HG02623 (cell line): ENCODE results near the gene HSPG2.
"Not testable (repeated sequence)": the region's sequence is repeated elsewhere in the genome, so short reads cannot be mapped to it uniquely, and the experiment has no call there.

Source experiments
- ATAC-seq: cut with Tn5 transposase; IDR thresholded peaks from one replicate; pipeline ENCODE4 v1.9.1; 2021; ENCODE audit warnings: moderate library complexity; ENCODE audit not compliant: unreplicated experiment

The HSPG2 gene

DNA sequence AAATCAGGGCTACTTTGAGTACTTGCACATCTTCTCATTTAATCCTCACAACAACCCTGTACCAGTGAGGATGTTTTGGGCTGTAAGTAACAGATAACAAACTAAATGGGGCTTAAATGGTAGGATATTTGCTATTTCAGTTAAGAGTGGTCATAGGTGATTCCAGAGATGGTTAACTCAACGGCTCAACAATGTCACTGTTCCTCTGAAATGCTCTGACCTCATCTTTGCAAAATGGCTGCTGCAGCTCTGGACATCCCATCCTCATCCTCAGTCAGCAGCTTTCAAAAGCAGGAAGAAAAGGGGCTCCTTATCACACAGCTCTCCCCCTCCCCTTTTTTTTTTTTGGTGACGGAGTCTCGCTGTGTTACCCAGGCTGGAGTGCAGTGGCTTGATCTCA lies 123.6 kb downstream of the HSPG2 start:
- no peak for ATAC-seq

DNA sequence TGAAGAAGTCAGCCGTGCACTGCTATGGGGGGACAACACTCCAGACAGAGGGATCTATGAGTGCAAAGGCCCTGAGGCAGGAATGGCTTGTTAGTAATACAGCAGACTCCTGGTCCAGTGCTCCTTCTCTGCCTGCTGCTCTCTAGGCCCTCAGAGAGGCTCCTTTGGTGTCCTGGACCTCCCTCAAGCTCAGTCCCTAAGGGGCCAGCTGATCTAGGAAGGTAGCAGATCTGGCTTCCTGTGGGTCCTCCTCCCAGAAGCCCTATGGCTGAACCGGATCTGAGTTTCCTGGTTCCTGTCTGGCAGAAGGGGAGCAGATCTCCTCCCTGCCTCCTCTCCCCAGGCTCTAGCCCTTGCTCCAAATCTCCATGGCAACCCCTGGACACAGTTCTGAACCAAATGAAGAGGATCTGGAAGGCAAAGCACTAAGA lies 125.2 kb downstream of the HSPG2 start, which contains the start of gene LDLRAD2:
Gene LDLRAD2 (plus strand): TSS at position 391 of the 431 bp plus-strand sequence. CDS start 187 bp downstream, outside the sequence.
- no peak for ATAC-seq

DNA sequence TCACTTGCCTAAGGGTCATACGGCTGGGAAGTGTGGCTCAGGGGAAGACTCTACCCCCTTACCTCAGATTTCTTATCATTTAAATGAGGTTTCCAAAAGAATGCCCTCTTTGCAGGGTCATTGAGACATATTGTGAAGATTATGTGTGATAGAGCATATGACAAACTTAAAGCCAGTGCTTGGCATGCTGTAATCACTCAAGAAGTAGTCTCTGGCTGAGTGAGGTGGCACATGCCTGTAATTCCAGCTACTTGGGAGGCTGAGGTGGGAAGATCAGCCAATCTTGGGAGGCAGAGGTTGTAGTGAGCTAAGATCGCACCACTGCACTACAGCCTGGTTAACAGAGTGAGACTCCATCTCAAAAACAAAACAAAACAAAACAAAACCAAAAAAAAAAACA lies 132.6 kb downstream of the HSPG2 start:
- no peak for ATAC-seq

DNA sequence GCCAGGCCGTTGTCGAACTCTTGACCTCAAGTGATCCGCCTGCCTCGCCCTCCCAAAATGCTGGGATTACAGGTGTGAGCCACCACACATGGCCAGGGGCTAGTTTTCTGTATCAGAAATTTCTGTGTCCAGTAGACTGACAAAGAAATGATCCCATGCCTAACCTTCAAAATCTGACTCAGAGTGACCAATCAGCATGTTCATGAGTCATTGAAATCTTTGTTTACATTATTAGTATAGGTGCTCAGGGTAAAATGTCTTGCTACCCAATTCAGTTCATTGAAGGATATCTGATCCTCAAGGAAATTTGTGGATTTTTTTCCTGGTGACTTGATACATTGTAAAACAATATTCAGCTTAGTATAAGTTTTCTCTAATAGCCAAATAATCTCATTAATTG lies 136.0 kb downstream of the HSPG2 start:
- ATAC-seq, result no peak

DNA sequence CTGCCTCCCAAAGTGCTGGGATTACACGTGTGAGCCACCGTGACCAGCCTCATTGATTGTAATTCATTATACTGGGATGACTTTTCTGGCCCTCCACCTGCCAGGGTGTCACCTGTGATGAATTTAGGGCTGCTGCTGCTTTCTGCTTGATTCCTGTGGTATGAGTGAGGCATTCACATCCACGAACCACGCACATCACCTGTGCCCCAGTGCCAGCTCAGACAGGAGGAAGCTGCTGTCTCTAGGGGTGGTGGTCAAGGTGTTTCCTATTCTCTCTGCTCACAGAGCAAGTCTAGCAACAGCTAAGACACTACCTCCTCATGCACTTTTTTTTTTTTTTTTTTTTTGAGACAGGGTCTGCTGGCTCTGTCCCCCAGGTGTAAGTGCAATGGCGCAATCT lies 137.4 kb downstream of the HSPG2 start:
- no peak for ATAC-seq

DNA sequence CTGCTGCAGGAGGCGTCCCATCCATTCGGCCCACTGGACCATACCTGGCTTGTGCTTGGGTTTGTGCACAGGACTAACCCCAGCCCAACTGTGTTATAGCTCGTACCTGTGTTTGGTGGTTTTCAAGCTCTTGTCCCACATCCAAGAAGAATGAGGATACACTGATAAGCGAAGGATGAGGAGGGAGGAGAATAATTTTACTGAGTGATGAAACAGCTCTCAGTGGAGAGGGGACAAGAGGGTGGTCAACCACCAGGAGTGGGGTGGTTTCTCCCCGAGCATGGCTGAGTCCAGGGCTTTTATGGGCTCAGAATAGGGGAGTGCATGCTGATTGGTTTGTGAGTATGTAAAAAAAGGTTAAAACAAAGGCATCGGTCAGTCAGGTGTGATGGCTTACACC lies 142.0 kb downstream of the HSPG2 start:
- no peak for ATAC-seq

DNA sequence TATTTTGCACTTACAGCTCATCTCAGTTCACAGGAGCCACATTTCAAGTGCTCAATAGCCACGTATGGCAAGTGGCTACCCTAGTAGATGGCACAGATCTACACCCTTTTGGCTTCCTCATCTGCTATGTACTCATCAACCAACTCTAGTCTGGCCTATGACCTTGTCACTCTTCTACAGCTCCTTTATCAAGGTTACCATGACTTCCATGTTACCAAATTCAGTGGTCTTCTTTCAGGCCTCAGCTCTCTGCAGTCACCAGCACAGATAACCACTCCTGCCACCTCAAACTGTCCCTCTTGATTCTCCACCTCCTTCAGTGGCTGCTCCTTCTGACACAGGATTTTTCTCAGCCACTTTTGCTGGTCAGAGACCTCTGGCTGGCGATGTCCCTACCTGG lies 142.5 kb downstream of the HSPG2 start:
- ATAC-seq, result no peak

DNA sequence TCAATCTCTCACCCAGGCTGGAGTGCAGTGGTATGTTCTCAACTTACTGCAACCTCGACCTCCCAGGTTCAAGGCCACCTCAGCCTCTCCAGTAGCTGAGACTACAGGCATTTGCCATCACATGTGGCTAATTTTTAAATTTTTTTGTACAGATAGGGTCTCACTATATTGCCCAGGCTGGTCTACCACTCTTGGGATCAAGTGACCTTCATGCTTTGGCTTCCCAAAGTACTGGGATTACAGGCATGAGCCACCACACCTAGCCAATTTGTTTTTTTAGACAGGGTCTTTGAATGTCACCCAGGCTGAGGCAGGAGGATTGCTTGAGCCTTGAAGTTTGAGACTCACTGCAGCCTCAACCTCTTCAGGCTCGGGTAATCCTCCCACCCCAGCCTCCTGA lies 144.0 kb downstream of the HSPG2 start:
- ATAC-seq, result no peak

DNA sequence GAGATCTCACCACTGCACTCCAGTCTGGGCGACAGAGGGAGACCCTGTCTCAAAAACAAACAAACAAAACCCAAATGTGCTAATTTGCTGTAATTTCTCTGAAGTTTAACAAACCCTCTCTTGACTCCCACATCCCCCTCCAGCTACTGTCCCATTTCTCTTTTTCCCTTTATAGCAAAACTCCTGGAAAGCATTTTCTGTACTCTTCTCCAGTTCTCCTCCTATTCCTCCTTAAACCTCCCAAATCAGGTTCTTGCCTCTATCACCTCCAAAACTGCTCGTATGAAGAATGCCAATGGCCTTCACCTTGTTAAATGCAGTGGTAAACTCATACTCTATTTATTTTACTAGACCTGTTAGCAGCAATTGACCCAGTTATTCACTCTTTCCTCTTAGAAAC lies 150.5 kb downstream of the HSPG2 start:
- ATAC-seq, result no peak

DNA sequence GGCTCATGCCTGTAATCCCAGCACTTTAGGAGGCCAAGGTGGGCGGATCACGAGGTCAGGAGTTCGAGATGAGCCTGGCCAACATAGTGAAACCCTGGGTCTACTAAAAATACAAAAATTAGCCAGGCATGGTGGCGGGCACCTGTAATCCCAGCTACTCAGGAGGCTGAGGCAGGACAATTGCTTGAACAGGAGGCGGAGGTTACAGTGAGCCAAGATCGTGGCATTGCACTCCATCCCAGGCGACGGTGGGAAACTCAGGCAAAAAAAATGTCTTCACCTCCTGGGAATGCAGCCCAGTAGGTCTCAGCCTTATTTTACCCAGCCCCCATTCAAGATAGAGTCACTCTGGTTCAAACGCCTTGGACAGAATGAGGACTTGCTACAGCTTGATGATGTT lies 151.3 kb downstream of the HSPG2 start:
- not testable (repeated sequence) for ATAC-seq

DNA sequence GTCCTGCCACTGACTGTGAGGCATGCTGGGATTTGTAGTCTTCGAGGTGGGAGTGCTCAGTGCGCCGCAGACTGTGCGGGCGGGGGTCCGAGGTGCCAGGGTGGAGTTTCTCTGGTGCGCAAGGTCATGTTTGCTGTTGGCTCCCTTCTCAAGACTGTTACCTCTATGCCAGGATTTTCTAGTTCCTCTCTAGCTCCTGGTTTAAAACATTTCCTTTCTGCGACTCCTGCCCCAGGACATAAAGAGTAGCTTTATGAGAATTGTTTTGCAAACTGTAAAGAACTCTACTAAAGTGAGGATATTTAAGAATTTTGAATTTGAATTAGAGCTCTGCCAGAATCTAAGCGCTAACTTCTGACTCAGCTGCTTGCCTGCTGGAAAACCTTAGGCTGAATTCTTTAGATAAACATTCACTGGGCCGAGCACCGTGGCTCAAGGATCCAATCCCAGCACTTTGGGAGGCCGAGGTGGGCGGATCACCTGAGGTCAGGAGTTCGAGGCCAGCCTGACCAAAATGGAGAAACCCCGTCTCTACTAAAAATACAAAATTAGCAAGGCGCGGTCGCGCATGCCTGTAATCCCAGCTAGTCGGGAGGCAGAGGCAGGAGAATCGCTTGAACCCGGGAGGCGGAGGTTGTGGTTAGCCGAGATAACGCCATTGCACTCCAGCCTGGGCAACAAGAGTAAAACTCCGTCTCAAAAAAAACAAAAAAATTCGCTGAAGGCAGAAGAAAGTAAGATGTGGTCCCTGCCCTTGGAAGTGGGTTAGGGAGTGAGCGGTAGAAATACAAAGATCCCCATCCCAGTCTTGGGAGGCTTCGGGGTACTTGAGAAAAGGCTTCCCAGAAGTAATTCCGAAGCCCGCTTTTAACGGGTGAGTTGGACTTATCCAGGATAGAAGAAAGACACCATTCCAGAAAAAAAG lies 153.2 kb downstream of the HSPG2 start:
- ATAC-seq, result no peak

DNA sequence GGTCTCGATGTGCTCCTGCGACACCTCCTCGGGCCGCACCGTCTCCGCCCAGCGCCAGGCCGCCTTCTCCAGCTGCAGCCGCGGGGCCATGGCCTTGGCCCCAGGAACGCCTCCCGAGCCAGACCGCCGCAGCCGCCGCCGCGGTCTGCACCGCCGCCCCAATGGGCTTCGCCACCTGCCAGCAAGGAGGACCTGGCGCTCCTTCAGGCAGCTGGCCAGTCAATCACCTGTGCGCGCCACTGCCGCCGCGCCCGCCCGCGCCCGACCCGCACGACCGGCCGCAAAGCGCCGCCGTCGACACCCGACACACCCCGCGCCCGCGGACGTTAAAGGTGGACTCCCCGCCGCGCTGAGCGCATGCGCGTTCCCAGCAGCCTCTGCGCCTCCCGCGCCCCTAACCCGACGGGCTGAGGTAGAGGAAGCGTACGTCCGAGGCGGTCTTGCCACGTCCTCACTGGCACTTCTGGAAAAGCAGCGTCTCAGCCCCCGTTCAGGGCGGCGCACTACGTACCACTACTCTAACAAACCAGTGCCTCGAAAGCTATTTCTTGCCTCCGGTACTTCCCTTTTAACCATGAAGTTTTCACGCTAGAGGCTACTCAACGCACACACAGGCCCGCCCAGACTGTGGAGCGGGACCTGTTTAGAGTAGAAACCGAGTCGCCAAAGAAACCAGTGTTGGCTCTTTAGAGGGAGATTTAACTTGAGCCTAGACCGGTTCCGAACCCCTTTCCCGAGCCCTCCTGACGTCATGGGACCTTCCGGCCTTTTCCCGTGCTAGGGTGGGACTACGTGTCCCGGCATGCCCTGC lies 154.0 kb downstream of the HSPG2 start, which contains the start of gene USP48:
Gene USP48 (minus strand): TSS at position 282 of the 811 bp plus-strand sequence. CDS start 192 bp downstream, at position 90.
- peak; percentile 68 for ATAC-seq

DNA sequence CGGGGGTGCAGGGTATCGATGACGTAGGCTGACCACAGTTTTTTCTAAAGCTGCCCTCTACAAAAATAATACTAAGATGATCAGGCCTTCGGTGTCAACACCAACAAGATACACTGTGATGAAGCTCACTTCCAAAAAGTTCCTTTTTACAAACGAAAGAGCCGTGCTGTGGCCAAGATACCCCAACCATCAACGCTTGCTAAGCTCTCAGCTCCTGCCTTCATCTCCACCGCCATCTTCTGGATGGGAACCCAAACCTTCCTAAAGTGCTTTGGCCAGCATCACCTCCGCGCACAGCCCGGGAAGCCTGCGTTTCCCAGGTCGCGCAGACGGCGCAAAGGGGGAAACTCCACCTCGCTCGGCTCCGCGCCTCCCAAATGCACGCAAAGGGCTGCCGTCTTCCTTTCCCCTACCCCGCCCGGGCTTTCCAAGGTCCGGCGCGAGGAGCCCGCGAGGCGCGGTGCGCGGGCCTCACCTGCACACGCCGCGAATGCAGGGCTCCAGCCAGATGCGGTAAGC lies 154.7 kb downstream of the HSPG2 start:
- peak; percentile 14 for ATAC-seq

DNA sequence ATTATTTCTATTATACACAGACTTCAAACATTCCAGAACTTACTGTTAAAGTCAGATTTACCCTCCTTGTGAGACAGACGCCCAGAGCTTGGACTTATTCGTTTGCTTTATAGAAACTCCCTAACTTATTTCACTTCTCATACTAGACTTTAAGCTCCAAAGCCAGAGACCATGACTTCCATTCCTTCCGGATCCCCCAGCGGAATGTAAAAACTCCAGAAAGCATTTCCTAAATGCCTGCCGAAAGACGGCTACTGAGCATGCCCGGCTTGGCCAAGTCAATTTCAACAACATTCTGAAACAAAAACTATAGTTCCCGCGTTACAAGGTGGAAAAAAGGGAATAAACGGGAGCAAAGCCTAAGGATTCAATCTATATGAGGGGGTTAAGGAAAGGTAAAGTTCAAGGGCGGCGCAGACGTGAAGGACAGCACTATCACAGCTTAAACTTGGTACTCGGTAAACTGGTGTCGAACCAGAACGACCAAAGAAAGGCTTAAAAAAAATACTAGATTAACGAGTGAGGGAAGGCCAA lies 155.2 kb downstream of the HSPG2 start:
- ATAC-seq, result peak; percentile 5

DNA sequence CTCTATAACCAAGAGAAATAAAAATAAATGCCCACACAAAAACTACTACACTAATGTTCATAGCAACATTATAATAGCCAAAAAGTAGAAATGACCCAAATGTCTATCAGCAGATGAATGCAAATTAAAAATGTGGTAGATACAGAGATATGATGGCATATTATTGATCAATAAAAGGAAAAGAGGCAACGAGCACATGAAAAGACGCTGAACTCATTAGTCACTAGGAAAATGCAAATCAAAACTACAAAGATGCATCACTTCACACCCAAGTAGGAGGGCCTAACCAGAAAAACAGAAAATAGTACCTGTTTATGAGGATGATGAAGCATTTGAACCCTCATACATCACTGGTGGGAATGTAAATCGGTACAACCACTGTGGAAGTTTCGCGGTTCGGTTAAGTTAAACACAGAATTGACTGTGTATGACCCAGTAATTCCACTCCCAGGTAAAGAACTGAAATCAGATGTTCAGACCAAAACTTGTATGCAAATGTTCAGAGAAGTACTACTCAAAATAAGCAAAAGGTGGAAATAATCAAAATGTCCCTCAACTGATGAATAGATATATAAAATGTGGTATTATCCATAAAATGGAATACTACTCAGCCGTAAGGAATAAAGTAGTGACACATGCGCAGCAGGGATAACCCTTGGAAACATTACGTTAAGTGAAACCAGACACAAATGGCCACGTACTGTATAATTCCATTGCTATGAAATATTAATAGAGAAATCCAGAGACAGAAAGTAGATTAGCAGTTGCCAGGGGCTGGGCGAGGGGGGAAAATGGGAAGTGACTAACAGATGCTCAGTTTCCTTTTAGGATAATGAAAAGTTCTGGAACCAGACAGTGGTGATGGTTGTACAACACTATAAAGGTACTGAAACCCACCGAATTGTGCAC lies 157.2 kb downstream of the HSPG2 start:
- peak; percentile 31 for ATAC-seq

DNA sequence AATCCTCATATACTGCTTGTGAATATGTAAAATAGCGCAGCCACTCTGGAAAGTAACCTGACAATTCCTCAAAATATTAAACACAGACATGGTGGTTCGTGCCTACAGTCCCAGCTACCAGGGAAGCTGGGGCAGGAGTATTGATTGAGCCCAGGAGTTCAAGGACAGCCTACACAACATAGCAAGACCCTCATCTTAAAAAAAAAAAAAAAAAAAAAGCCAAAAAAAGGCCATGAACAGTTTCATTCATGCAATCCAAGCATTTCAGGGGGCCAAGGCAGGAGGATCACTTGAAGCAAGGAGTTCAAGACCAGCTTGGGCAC lies 158.7 kb downstream of the HSPG2 start:
- ATAC-seq, result no peak

DNA sequence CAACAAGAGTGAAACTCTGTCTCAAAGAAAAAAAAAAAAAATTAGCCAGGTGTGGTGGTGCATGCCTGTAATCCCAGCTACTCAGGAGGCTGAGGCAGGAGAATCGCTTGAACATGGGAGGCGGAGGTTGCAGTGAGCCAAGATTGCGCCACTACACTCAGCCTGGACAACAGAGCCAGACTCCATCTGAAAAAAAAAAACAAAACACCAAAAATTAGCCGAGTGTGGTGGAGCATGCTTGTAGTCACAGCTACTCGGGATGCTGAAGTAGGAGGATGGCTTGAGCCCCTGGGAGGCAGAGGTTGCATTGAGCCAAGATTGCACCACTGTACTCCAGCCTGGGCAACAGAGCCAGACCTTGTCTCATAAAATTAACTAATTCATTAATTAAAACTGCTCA lies 160.2 kb downstream of the HSPG2 start:
- ATAC-seq, result not testable (repeated sequence)

DNA sequence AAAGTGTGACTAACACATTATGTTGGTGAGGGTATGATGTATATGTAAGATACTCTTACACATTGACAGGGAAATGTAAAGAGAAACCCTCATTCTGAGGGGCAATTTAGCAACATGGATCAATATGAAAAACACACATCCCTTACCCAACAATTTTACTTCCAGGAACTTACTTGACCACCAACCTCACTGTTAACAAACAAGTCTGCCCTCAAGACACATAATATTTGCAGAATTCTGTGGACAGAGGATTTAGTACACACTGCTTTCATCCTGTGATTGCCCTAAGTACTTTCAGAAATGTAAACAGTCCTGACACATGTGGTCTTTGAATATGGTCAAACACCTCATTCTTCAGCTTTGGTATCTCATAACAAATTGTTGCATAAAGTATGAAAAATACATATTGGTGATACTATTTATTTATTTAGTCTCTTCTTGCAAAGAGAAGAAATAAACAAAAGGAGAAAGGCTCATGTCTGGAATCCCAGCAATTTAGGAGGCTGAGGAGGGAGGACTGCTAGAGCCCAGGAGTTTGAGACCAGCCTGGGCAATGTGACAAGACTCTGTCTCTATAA lies 161.0 kb downstream of the HSPG2 start:
- ATAC-seq, result no peak

DNA sequence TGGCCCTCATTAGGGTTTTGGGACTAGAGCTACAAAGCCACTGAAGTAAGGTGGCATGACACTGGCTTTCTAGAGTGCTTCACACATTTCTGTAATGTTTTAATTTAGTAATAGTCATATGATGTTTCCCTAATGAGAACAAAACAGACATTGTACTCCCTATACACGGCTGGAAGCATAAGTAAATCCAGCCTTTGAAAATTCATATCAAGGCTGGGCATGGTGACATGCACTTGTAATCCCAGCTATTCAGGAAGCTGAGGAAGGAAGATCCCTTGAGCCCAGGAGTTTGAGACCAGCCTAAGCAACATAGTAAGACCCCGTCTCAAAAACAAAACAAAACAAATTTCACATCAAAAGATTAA lies 161.6 kb downstream of the HSPG2 start:
- no peak for ATAC-seq
